Stimulated activated CD8-positive, alpha-beta memory T cell treated with anti-CD3 and anti-CD28 coated beads, Interleukin-12 subunit alpha, Interleukin-12 subunit beta, amount 100 ng/mL, for 4 hours (primary cell): ENCODE measurements around the gene LYST.
"Not testable (repeated sequence)": the region's sequence is repeated elsewhere in the genome, so short reads cannot be mapped to it uniquely, and the experiment has no call there.

ENCODE experiments used
- DNase-seq: peaks from one replicate; pipeline ENCODE4 v3.0.0-alpha.2; 2020; ENCODE audit warnings: low read depth

LYST gene

DNA sequence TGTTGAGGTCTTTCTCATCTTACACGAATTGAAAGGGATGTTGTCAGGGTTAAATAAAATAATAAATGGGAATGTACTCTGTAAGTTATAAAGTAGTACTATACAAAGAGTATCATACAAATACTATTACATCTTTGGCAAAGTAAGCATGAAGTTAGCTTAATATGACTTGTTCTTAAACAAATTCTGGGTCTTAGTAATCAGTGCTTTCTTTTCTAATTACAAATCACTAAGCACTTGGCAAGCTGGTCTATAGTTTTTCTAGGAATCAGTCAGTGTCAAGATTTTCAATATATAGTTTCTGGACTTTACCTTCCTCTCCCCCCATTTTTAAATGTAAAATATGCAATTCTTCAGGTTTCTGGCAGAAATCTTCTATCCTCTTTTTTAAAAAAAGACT, 6.9 kb downstream of the LYST start:
- DNase-seq = no peak

DNA sequence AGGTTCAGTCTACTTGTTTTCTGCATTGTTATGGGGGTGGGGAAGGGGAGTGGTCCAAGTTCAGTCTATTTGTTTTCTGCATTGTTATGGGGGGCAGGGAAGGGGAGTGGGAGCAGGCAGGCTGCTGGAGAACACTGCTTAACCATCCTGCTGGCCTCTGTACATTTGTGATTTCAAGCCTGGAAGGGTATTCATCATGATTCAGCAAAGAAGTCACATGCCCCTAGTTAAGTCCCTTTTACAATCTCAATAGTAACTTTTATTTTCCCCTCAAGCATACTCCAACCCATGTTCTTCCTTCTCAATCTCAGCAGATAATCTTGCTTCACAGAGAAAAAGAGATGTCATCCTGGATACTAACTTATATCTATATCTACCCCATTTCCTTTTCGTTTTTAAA, 7.9 kb downstream of the LYST start:
- no peak for DNase-seq

DNA sequence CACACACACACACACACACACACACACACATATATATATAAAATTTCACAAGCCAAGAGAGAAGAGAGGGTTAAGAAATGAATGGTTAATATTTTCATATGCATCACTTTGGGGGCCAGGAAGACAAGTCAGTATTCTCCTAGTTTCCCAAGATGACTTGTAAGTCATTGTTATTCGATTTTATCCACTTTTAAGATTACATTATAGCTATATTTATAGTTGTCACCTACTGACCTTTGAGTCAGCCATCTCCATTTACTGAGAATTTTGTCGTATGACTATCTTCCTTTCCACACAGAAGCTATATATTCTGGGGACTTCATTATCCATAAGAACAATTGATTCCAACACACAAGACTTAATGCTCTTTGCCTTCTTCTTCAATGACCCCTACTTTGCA, 8.9 kb downstream of the LYST start:
- DNase-seq = no peak

DNA sequence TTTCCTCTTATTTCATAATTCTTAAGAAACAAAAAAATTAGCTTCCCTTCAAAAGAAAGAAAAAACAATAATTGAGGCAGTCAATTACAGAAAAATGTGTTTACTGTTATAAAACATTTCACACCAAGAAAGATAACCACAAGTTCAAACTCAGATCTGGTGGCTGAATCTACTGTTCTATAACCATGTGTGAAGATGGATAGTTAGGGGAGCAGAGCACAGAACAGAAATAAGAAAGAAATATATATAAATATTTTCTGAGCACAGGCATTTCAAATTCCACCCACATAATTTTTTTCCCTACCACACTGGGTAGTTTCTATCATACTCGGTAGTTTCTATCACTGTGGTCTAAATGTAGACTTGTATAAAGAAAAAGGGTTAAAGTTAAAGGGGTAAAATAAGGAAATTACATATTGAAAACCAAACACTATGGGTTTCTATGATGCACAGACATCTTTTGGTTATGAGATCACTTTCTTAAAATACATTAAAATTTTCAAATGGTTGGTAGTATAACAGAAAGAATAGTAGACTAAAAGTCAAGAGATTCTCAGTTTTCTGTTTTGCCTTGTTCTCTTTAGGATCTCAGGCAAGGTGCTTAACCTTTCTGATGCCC, 10.8 kb downstream of the LYST start:
- no peak for DNase-seq

DNA sequence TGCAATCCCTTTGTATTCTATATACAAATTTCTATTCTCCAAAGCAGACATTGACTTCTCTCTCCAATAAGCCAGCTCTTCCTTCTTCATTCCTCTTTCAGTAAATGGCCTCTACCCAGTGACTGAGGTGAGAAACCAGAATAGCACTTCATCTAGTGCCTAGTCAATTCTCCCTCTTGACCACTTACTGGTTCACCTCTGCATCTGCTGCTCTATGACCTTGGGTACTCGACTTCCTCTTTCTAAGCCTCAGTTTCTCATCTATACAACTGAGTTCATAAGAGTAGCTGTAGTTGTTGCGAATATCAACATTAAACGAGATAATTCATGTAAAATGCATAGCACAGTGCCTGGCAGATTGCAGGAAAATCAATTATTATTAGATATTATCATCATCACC, 12.4 kb downstream of the LYST start:
- no peak for DNase-seq

DNA sequence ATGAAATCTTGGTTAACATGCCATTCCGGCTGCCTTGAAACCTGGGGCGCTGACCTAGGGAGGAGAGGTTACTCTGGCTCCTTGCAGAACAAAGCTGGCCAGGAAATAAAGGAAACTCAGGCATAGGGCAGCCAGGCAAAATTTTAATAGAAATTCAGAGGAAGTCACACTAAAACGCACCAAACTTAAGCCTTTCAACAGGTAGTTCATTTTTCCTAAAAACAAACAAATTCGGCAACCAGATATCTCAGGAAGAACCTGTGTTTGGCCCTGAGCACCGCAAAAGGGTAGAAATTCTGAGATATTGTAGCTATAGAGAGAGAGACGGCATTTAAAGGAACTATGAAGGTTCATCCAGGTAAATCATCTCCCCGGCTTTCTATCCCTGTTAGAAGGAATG, 13.1 kb downstream of the LYST start:
- no peak for DNase-seq

DNA sequence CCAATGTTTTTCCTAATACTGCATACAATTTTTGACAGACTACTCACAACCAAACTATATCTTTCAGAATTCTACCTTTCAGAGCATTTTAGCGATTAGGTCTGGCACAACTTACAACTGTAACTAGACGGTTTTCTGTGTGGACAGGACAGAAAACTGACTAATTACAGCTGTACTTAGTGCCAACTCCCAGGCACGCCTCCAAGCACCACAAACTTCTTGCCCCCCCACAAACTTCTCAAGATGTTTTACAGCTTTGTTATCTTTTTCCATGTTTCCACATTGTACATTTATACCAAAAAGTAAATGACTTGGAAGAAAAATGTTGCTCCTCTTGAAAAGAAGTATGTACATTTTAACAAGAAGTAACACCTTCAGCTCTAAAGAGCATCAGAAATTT, 13.8 kb downstream of the LYST start:
- no peak for DNase-seq

DNA sequence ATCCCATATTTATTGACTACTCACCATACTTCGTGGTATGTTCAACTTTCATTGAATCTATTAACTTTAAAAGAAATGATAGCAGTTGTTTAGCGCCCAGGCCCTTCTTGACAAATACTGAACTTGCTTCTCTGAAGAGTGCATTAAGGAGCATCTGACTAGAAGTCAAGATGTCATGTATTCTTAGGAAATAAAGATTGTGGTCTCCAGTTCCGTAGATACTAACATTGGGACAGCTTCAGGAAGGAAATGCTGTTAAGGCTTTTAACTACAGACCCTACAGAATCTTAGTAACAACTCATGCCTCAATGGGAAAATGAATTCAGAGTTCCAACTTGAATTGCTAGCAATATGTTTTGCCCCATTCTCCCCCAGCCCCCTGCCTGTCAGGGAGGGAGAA, 14.8 kb downstream of the LYST start:
- DNase-seq = no peak

DNA sequence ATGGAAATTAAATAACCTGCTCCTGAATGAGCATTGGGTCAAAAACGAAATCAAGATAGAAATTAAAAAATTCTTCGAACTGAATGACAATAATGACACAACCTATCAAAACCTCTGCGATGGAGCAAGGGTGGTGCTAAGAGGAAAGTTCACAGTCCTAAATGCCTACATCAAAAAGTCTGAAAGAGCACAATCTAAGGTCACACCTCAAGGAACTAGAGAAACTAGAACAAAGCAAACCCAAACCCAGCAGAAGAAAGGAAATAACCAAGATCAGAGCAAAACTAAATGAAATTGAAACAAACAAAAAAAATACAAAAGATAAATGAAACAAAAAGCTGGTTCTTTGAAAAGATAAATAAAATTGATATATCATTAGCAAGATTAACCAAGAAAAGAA, 18.5 kb downstream of the LYST start:
- DNase-seq = not testable (repeated sequence)

DNA sequence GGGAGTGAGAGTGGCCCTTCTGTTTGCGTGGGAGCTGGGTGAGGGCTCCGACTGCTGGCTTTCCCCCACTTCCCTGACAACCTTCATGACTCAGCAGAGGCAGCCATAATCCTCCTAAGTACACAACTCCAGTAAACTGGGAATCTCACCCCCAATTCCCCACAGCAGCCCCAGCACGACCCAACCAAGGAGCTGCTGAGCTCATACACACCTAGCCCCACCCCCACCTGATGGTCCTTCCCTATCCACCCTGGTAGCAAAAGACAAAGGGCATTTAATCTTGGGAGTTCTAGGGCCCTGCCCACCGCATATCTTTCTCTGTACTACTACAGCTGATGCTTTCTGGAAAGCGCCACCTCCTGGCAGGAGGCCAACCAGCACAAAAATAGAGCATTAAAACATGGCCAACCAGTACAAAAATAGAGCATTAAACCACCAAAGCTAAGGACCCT, 21.0 kb downstream of the LYST start:
- not testable (repeated sequence) for DNase-seq

DNA sequence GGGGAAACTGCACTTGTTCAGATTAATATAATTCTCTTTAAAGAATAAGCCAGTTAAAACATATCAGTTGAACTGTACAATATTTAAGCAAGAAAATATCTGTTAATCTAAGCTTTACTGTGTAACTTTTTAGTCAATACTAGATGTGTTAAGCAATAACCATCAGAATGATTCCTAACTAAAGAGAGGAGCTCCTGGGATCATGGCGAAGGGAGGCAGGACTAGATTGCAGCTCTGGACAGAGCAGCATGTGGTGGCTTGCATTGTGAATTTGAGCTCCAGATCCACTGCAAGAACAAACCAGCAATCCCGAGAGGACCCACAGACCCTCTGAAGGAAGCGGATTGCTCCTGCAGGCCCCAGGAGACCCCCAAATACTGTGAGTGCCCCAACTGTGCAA, 21.9 kb downstream of the LYST start:
- no peak for DNase-seq

DNA sequence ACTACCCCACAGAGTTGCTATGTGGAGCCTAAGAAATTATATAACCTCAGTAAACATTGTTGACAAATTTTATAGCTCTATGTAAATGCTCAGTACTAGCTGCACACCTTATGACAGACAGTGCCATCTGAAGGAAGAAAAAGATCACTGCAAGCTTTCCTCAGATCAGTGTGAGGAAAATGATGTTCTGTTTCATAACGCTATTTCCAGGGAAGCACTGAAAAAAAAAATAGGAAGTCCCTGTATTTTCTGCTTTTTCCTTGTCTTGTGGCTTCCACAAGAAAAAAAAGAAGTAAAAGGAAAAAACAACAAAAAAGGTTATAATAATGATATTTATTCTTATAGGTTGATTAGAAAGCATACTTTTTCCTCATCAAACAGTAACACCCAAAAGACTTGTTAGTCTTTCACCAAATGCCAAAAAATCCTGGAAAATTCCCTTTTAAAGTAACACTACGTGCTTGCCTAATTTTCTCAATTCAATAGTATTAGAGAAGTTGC, 23.2 kb downstream of the LYST start:
- no peak for DNase-seq

DNA sequence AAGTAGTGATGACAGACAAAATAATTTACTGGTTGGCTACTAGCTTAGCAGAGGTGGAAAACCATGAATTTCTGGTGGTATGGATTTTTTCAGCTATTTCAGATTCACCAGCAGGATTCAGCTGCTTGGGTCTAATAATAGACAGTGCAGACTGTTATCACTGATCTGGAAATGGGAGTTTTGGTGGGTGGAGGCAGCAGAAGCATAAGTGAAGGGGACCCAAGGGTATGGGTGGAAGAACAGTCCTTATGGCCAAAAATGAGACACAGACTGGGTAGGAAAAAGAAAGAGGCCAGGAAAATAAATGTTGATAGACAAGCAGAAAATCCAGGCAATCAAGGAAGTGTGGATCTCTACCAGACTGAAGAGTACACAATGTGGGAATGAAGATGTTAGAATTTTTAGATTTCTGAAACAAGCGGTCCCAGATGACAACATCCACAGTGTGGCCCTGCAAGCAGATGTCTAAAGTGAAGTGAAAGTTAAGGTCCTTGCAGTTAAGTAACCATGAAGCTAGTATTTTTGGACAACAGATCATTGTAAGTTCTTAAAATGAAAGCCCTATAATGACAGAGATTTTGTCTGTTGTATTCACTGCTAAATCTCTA, 24.7 kb downstream of the LYST start:
- no peak for DNase-seq

DNA sequence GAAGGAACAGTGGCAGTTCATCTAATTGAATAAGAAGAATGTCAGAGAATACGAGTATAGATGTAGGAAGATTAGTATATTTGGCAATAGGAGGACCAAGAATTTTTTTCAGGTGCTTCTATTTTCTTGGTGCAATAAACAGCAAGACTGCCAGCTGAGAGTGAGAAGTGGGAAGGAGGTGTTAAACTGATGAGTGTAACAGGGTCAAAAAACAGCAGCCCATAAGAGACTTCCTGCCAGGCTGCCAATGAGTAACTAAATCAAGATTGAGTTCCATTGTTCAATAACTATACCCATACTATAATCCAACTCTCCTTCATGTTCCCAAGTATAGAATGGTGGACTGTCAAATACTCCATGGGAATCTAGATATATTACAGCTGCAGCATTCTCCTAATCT, 28.7 kb downstream of the LYST start:
- no peak for DNase-seq

DNA sequence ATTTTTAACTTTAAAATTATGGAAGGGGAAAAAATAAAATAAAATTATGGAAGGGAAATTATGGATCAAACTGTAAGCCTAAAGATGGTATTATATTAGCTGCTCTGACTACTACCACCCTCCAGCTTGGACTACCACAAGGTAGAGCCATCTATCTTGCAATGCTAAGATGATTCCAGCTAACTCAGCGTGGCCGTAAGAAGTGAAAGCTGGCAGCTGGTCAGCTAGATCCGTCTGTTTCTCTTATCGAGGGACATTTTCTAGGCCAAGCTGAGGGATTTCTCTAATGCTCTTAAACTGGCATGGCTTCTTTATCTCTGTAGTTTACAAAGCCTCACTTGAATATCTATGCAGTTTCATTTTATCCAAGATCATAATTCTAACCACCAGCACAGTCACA, 31.5 kb downstream of the LYST start:
- DNase-seq = no peak

DNA sequence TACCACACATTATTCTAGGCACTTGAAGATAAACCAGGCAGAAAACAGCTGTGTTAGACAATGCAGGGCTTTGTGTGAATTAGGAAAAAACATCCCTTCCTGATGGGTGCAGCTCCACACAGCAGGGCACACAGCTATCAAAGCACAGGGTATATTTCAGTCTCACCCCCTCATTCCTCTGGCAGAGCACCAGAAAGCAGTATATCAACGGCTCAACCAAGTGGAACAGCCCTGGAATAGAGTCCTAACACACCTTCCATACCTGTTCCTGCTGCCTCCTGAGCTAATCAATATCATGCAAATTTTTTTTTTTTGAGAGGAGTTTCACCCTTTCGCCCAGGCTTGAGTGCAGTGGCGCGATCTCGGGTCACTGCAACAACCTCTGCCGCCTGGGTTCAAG, 32.1 kb downstream of the LYST start:
- DNase-seq = no peak

DNA sequence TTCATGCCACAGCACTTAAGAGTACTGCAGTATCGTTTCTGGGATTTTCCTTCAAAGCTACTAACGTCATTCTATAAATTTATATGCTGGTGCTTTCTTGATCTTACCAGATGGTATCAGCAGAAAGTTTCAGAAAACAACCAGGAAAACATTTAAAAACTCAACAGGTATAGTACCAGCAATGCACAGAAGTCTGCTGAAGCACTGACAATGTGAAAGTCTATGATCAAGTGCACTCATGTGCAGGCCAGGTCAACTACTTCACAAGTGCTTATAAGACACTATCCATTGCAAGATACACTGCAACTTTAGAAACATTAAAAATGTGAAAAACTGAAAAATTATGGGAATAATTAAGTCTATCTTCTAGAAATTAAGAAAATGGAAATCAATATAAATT, 34.7 kb downstream of the LYST start:
- DNase-seq = no peak

DNA sequence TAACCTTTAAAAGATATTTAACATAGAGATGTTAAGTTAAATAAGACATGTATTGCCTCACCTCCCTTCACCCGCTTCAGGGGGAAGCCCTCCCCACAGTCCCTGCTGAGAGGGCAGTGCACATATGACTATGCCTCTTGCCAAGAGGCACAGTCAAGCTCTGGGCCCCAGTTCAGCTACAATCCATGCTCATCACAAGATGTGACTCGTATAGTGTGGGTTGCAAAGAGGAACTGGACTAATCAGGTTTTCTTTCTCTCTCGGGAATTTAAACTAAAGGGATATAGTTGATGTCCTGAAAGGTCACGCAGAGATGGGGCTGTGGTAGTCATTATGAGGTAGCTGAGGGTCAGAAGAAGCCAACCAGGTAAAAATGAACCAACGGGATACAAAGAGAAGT, 35.6 kb downstream of the LYST start:
- no peak for DNase-seq

DNA sequence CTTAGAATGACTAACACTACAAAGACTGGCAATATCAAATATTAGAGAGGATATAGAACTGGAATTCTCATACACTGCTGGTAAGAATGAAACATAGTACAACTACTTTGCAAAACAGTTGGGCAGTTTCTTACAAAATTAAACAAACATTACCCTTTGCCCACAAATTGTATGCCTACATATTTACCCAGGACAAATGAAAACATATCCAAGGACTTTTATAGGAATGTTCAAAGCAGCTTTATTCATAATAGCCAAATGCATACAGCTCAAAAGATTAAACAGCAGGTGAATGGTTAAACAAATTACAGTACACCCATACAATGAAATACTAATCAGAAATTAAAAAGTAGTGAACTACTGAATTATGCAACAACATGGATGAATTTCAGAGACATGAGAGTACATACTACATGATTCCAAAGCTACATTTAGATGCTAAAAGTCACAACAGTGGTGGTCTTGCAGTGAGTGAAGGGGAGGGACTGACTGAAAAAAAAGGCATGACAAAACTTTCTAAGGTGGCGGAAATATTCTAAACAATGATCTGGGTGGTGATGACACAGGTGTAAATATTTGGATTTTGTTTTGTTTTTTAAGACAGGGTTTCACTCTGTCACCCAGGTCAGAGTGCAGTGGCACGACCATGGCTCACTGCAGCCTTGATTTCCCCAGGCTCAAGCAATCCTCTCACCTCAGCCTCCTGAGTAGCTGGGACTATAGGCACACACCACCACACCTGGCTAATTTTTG, 40.4 kb downstream of the LYST start:
- no peak for DNase-seq

DNA sequence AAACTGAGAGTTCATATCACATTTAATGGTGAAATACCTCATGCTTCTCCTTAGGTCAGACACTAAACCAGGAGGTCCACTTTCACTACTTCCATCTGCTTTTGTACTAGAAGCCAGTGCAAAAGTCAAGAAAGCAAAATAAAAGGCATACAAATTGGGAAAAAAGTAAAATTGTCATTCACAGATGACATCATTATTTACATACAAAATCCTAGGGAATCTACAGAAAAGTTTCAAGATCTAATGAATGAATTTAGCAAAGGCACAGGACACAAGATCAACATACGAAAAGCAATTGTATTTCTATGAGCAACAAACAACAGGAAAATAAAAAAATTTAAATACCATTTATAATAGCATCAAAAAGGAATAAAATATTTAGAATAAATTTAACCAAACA, 41.5 kb downstream of the LYST start:
- no peak for DNase-seq

DNA sequence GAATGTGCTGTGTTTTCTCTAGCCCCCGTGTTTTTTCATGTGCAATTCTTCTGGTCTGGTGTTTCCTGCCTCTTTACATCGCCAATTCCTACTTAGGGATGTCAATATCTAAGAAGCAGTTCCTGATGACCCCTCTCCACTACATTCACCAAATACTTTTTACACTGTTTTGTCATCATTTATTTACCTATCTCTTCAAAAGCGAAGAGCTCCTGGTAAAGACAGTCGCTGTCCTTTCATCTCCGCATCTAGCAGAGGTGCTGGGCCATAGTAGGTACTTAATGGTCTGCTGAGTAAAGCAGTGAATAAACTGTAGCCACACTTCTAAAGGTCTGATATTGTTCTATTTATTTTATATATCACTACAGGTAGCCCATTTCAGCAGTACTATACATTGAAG, 43.0 kb downstream of the LYST start:
- no peak for DNase-seq

DNA sequence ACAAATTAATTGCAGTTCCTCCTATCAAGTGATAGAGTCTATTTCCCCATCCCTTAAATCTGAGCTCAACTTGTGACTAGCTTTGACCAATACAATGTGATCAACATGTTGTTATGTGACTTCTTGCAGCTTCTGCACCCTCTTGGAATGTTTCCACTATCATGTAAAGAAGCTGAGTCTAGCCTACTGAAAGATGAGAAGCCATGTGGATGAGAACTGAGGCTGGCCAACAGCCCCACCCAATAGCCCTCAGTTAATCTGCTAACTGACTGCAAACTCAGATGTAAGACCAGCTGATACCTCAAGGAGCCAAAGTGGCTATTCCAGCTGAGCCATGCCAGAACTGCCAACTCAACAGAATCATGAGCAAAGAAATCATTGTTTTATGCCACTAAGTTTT, 44.0 kb downstream of the LYST start:
- no peak for DNase-seq

DNA sequence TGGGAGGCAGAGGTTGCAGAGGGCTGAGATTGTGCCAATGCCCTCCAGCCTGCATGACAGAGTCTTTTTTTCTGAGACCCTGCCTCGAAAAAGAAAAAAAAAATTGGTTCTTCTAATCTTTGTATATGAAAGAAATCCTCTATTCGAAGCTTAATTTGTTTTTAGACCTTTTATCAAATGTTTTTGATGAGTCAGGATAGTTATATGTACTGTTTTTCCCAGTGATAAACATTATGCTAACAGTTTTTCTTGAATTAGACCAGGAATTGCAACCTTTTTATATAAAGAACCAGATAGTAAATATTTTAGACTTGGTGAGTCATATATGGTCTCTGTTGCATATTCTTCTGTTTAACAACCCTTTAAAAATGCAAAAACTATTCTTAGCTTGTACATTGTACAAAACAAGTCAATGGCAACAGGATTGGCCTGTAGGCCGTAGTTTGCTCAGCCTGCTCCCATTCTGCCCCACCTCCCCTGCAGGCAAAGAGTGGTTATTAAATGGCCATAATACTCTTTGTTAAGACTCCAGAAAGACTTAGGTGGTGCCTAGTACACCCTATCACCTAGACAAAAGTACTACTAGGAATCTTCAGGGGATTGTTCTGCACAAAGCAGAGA, 45.2 kb downstream of the LYST start:
- DNase-seq = no peak
